Activated T-cell treated with anti-CD3 and anti-CD28 coated beads for 24 hours (primary cell): ENCODE data around the gene RPRD2.

Experiments
- DNase-seq: peaks from one replicate; pipeline ENCODE4 v3.0.0-alpha.2; 2020; ENCODE audit warnings: low read depth

RPRD2 gene

DNA sequence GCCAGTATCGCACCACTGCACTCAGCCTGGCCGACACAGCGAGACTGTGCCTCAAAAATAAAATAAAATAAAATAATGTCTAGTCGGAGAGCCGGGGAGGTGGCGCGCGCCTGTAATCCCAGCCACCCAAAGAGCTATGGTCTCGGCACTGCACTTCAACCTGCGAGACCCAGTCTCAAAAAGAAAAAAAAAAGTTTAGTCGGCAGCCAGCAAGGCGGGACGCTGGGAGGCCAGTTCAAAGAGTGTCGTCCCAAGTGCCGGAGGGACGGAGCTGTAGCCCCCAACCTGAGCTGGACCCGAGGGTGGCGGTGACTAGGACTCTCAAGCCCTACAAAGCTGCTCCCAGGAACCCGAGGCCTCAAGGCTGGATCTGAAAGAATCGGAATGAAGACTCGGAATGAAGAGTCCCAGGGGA lies 151.0 kb downstream of the RPRD2 start:
- DNase-seq, result no peak

DNA sequence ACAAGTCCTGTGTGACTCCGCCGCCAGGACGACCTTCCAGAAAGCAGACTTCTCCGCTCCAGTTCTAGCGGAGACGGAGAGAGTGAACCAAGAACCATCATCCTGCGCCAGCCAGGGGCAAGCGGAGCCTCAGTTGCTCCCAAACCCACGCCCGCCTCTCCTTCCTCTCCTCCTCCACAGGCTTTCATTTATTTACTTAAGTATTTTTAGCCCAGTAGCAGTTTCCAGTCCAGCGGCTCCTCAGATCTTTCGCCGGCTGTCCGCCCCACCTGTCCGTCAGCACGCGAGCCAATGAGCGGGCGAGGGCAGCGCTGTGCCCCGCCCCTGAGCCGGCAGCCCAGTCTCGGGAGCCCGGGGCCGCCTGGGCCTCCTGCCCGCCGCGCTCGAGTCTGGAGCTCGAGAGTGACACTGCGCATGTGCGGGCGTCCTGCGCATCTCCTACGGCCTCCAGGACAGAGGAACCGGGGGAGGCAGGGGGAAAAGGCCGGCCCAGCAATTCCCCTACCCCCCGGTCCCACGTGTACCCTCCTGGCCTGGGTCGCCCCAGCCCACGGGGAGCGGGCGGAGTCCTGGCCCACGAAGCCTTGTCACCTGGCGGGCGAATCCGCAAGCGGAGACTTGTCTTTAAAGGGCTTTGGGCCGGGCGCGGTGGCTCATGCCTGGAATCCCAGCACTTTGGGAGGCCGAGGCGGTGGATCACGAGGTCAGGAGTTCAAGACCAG lies 151.5 kb downstream of the RPRD2 start, which contains the start of gene FALEC:
Gene FALEC, plus strand, starts transcription at position 425 of the 722 bp plus-strand sequence.
- peak; percentile 88 for DNase-seq

DNA sequence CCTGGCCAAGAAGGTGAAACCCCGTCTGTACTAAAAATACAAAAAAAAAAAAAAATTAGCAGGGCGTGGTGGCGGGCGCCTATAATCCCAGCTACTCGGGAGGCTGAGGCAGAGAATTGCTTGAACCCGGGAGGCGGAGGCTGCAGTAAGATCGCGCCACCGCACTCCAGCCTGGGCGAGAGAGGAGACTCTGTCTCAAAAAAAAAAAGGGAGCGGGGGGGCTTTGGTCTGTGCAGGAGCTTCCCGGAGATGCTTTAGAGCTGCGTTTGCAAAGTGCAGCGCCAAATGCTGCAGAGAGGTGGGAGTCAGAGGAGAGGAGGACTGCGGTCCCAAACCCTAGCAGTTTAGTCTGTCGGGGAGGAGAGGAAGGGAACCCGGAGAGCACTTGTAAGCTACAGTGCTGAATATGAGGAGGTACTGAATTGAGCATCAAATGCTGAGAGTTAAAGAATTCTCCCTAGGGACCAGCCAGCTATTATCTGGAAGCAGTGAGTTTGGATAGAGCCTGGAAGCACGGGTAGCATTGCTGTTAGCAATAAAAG lies 152.2 kb downstream of the RPRD2 start:
- no peak for DNase-seq

DNA sequence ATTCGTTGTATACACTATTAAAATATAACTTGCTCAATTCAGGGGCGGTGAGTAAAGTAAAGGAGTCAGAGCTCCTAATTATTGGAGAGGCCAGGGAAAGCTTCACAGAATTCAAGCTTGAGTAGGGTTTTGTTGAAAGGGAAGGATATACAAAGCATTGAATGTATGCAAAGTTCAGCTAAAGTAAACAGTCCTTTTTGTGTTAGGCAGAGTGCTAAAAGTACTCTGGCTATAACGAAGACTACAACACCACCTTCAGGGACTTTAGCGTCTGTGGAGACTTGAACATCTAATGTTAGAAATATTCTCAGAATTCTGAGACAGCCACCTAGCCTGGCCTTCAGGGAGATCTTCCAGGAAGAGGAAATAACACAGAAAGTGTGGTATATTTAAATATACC lies 152.7 kb downstream of the RPRD2 start:
- no peak for DNase-seq

DNA sequence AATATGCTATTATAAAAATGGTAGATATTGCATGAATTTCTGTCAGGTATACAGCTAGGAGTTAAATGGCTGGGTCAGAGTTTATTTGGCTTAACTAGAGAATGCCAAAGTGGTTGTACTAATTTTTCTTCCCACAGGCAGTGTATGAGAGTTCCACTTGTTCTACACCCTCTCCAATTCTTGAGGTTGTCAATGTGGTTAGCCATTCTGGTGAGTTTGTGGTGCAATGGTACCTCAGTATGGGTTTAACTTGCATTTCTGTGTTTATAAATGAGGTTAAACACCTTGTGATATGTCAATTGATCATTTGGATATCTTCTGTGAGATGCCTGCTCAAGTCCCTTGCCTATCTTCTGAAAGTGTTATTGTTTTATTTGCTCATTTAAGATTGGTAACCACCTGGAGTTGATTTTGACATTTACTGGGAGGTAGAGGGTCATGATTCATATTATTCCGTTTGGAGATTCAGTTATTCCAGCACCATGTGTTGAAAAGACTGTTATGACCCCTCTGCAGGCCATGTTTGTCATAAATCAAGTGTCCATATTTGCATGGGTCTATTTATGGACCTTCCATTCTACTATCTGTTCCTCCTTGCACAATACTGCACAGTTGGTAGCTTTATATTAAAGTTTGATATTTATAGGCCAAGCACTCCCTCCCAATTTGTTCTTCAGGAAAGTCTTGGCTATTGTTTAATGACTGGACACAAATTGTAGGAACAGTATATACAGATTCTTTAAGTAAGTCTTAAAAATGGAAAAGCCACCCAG lies 157.4 kb downstream of the RPRD2 start:
- DNase-seq, result no peak

DNA sequence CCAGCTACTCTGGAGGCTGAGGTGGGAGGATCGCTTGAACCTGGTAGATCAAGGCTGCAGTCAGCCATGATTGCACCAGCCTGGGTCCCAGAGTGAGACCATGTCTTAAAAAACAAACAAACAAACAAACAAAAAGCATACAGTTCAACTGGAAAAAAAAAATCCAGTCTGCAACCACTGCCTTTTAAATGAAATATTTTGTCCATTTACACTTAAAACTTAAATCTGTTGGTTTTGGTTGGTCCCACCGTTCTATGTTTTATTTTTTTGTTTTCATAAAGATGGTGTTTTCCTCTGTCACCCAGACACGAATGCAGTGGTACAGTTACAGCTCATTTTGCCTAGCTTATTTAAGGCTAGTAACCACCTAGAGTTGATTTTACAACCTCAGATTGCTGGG lies 161.4 kb downstream of the RPRD2 start:
- DNase-seq, result no peak
